HL-60 (cell line): Measurements from ENCODE around the gene PIK3R3.

ENCODE experiments used
- DNase-seq, 2 experiments: peaks; one replicate each; pipeline ENCODE4 v3.0.0-alpha.2; 2010 to 2020; ENCODE audit warnings: low read depth in 1 of 2, low spot score in 1 of 2
- H3K27ac ChIP-seq: fragments of 250-450 bp; sonication (Bioruptor Pico); replicated peaks from 2 replicates; pipeline ENCODE4 v1.5.1; 2020; ENCODE audit warnings: mild to moderate bottlenecking, moderate library complexity
- H3K27me3 ChIP-seq: fragments of 250-450 bp; sonication (Bioruptor Pico); 2 replicates; pipeline ENCODE4 v1.5.1; 2021; ENCODE audit warnings: mild to moderate bottlenecking, moderate library complexity; ENCODE audit not compliant: insufficient read depth, poor library complexity, severe bottlenecking
- H3K4me3 ChIP-seq: replicated peaks from 2 replicates; pipeline ENCODE4 v1.5.1; 2011; ENCODE audit warnings: mild to moderate bottlenecking, control low read depth, low read length; ENCODE audit not compliant: insufficient read depth
- GABPA ChIP-seq: IDR thresholded peaks from 2 replicates; pipeline ENCODE4 v1.6.1; 2012; ENCODE audit warnings: low read depth
- POLR2AphosphoS5 ChIP-seq: IDR thresholded peaks from 2 replicates; pipeline ENCODE4 v1.6.1; 2012; ENCODE audit warnings: low read depth
- SPI1 ChIP-seq: IDR thresholded peaks from 2 replicates; pipeline ENCODE4 v1.6.1; 2012; ENCODE audit warnings: low read depth, mild to moderate bottlenecking, borderline replicate concordance
- TF ChIP-seq, protein P1 (sequence below): IDR thresholded peaks from one replicate; pipeline ENCODE4 v1.5.1; 2011; ENCODE audit warnings: low read length, control low read depth, inconsistent platforms; ENCODE audit not compliant: insufficient read depth
- TF ChIP-seq, protein P2 (sequence below): IDR thresholded peaks from 2 replicates; pipeline ENCODE4 v1.6.1; 2012; ENCODE audit warnings: low read depth; ENCODE audit not compliant: insufficient replicate concordance

The PIK3R3 gene

GRCh38 chr1:46134660-46135331 is 2.4 kb upstream of the PIK3R3 start:
- DNase-seq: peak in 1 of 2 experiments; percentile 64

DNA sequence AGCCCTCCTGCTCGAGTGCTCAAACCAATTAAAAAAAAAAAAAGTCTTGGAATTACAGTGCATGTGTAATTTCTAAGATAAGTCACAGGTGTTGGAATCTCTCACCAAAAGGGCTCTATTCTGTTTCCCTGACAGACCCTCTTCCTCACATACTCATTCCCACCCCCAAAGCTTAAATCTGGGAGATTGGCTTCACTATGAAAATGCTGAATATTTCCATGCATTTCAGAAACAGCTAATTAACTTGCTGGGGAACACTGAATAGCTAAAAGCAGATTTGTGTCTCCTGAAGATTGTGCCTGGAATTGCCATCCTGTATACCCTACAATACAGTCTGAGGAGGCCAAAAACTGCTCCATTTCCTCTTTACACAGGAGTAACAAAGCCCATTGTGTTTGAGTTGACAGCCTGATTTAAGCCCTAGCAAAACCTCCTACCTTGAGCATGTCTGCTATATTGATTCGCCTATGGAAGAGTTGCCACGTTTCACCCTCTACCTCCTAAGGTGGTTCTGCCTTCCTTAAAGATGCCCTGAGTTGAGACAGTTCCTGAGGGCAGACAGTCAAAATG is 1.4 kb upstream of the PIK3R3 start:
- H3K27ac ChIP-seq: no peak overlapping the region
- H3K4me3 ChIP-seq: peak overlapping the region; percentile 78

More at GRCh38 chr1:46134660-46135331, 2.4 kb upstream of the PIK3R3 start:
- no peak overlapping the region for H3K4me3 ChIP-seq
- H3K27ac ChIP-seq: no peak overlapping the region
- TF ChIP-seq, protein P1, sequence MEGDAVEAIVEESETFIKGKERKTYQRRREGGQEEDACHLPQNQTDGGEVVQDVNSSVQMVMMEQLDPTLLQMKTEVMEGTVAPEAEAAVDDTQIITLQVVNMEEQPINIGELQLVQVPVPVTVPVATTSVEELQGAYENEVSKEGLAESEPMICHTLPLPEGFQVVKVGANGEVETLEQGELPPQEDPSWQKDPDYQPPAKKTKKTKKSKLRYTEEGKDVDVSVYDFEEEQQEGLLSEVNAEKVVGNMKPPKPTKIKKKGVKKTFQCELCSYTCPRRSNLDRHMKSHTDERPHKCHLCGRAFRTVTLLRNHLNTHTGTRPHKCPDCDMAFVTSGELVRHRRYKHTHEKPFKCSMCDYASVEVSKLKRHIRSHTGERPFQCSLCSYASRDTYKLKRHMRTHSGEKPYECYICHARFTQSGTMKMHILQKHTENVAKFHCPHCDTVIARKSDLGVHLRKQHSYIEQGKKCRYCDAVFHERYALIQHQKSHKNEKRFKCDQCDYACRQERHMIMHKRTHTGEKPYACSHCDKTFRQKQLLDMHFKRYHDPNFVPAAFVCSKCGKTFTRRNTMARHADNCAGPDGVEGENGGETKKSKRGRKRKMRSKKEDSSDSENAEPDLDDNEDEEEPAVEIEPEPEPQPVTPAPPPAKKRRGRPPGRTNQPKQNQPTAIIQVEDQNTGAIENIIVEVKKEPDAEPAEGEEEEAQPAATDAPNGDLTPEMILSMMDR: no peak
- TF ChIP-seq, protein P2, sequence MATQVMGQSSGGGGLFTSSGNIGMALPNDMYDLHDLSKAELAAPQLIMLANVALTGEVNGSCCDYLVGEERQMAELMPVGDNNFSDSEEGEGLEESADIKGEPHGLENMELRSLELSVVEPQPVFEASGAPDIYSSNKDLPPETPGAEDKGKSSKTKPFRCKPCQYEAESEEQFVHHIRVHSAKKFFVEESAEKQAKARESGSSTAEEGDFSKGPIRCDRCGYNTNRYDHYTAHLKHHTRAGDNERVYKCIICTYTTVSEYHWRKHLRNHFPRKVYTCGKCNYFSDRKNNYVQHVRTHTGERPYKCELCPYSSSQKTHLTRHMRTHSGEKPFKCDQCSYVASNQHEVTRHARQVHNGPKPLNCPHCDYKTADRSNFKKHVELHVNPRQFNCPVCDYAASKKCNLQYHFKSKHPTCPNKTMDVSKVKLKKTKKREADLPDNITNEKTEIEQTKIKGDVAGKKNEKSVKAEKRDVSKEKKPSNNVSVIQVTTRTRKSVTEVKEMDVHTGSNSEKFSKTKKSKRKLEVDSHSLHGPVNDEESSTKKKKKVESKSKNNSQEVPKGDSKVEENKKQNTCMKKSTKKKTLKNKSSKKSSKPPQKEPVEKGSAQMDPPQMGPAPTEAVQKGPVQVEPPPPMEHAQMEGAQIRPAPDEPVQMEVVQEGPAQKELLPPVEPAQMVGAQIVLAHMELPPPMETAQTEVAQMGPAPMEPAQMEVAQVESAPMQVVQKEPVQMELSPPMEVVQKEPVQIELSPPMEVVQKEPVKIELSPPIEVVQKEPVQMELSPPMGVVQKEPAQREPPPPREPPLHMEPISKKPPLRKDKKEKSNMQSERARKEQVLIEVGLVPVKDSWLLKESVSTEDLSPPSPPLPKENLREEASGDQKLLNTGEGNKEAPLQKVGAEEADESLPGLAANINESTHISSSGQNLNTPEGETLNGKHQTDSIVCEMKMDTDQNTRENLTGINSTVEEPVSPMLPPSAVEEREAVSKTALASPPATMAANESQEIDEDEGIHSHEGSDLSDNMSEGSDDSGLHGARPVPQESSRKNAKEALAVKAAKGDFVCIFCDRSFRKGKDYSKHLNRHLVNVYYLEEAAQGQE: no peak
- TF ChIP-seq POLR2AphosphoS5: no peak
- TF ChIP-seq SPI1: no peak
- TF ChIP-seq GABPA: no peak
- H3K27me3 ChIP-seq: no peaks in the 10 kb centered on the region

DNA sequence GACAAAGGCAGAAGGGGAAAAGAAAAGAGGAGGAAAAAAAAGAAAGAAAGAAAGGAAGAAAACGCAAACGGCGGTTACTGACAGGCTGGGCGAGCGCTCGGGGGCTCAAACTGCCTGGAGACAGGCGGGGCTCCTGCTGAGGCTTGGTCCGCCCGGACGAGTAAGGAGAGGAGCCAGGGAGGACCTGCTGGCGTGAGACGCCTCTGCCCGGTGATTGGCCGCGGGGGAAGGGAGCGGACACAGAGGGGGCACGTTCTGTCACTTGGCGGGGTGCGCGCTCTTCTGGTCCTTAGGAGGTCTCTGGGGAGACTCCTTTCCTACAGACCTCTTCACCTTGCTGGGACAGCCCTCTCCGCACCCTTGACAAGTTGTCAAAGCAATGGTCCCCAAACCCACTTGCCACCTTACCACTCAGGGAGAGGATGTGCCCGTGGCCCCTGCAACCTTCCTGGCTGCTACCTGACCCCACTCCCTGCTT is 791 bp upstream of the PIK3R3 start:
- Histone ChIP-seq H3K4me3 (peak overlapping the region; percentile 78), H3K27ac (peak overlapping the region; percentile 96), H3K27me3 (no peaks in the 10 kb centered on the region)
- no peak for TF ChIP-seq GABPA
- no peak for TF ChIP-seq POLR2AphosphoS5
- TF ChIP-seq, protein P1: no peak
- no peak for TF ChIP-seq SPI1
- TF ChIP-seq, protein P2: no peak
- DNase-seq: no peak

More for the DNA sequence above, 1.4 kb upstream of the PIK3R3 start:
- TF ChIP-seq POLR2AphosphoS5: no peak
- TF ChIP-seq, protein P2: no peak
- no peak for TF ChIP-seq SPI1
- no peak for TF ChIP-seq GABPA
- TF ChIP-seq, protein P1: no peak
- no peak for DNase-seq
- no peaks in the 10 kb centered on the region for H3K27me3 ChIP-seq
